HG03159 (cell line): Measurements from ENCODE around the gene CFAP52.
"Not testable (repeated sequence)": the region's sequence is repeated elsewhere in the genome, so short reads cannot be mapped to it uniquely, and the experiment has no call there.

Source experiments
- ATAC-seq: cut with Tn5 transposase; IDR thresholded peaks from one replicate; pipeline ENCODE4 v1.9.1; 2021; ENCODE audit warnings: mild to moderate bottlenecking, moderate library complexity; ENCODE audit not compliant: unreplicated experiment

The CFAP52 gene

DNA sequence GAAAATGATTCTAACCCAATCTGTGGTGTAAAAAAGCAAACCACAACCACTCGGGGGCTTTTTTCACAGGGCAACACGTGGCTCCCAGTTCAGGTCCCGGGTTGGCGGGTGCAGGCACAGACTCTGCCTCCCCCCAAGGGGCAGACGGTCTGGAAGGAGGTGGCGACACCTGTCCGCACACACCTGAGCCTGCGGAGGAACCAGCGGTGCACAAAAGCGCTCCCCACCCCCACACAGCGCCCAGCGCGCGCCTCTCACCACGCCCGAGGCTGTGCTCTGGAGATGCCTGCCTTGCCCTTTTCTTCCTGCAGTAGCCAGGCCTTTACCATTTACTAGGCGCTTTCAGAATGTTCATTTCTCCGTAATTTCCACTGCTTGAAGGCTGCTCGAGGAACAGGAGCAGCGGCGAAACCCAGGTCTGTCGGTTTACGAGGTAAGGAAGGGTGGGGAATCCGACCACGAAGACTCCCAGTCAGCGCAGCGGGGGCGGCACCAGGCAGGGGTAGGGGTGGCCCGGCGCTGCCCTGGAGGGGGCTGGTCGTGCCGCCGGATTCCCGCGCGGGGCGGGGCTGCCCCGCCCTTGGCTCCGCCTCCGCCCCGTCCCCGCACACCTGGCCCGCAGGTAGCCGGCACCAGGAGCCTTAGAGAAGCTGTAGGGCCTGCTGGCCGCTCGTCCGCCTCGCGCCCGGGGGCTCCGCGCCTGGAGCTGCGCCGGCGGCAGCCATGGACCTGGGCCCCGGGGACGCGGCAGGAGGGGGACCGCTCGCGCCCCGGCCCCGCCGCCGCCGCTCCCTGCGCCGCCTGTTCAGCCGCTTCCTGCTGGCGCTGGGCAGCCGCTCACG lies 68.7 kb downstream of the CFAP52 start, which contains the start of gene USP43:
TSS of gene USP43 (plus strand) at position 608 of the 842 bp plus-strand sequence. CDS start at position 724, 116 bp downstream.
- no peak for ATAC-seq

DNA sequence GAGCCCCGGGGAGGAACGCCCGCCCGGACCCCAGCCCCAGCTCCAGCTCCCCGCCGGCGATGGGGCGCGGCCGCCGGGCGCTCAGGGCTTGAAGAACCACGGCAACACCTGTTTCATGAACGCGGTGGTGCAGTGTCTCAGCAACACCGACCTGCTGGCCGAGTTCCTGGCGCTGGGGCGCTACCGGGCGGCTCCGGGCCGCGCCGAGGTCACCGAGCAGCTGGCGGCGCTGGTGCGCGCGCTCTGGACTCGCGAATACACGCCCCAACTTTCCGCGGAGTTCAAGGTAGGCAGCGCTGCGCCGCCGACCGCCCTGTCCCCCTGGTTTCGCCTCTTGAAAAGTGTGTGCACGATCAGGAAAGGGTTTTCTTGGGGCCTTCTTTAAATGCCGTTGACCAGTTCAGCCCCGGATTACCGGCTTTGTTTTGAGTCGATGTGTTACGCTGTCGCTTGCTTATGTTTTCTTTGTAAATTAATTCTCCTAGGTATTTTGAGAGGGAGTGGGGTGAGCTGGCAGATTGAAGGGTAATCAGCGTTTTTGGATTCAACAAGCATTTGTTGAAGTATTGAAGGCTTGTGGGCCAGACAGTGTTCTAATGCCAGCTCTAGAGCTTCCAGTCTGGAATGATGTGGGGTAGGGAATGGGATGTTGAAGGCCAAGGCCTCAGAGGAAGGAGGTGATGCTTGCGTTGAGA lies 69.6 kb downstream of the CFAP52 start:
- no peak for ATAC-seq

DNA sequence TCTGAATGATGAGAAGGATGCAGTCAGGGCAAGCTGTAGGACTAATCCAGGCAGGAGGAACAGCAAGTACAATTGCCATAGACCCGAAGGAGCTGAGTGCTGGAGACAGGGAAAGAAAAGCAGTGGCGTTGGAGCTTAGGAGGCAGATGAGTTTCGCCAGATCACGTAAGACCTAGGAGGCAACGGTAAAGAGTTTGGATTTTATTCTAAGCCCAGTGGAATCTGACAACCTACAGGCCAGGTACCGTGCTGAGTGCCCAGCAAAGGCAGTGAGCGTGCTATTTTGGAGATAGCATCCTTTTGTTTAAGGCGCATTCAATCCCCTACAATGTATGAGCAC lies 70.1 kb downstream of the CFAP52 start:
- no peak for ATAC-seq

DNA sequence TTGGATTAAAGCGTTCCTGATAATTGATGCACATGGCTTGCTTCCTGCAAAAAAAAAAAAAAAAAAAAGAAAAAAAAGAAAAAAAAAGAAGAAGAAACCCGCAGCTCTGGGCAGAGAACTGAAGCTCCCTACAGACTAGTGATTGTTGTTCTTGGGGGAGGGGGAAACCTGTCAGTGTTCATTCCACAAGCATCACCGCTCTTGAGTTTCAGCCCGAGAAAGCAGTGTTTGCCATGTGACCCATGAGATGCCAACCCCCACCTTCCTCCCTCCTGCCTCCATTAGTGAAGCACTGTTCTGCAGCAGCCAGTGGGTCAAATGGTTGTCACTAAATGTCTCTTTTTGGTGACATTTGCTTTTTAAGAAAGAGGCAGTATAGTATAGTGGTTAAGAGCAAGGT lies 70.6 kb downstream of the CFAP52 start:
- ATAC-seq = no peak

DNA sequence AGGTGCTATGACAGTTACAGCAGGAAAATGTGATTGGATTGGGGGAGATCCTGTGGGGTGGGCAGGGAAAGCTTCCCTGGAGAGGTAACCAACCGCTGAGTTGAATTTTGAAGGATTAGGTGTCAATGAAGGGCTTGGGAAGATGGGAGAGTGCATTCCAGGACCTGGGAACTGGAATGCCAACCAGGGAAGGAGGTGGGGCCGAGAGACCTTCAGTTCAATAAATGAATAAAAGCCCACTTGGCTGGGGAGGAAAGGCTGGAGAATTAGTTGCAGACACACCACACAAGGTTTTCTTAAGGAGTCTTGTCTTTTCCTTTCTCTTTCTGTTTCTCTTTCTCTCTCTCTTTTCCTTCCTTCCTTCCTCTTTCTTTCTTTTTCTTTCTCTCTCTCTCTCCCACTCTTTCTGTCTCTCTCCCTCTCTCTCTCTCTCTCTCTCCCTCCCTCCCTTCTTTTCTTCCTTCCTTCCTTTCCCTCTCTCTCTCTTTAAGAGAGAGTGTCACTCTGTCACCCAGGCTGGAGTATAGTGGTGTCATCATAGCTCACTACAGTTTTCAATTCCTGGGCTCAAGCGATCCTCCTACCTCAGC lies 72.2 kb downstream of the CFAP52 start:
- ATAC-seq = no peak

DNA sequence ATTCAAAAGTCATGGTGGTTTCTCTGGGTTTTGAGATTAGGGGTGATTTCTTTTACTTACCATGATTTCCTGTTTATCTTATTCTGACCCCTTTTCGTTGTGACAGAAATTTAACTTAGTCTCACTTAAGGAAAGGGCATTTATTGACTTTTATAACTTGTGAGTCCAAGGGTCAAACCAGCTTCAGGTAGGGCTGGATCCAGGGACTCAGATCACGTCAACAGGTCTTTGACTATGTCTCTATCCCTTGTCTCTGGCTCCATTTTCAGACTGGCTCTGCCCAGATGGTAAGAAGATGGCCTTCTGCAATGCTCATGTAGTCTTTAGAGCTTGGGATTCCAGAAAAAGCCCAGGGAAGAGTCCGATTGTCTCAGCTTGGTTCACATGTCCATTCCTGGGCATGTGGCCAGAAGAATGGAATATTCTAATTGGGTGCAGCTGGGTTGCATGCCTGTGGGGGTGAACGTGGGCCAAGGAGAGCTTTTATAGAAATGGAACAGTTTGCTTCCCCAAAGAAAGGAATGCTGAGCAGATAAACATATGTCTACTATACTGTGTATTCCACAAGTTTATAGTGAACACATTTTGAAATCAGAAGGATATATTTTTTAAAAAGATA lies 82.3 kb downstream of the CFAP52 start:
- no peak for ATAC-seq

DNA sequence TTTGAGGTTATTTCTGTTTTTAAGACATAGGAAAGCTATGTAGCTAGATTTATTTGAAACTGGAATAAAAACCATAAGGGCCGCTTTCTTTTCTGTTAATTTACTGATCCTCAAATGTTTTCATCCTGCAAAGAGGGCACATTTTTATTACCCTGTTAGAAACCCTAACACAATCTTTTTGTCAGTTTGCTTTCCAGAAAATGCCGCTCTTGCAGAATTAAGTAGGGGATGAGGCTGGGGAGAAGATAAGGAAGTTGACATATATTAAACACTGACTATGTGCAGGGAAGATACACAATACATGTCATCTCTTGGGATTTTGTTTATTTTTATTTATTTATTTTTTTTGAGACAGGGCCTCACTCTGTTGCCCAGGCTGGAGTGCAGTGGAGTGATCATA lies 84.6 kb downstream of the CFAP52 start:
- ATAC-seq = no peak

DNA sequence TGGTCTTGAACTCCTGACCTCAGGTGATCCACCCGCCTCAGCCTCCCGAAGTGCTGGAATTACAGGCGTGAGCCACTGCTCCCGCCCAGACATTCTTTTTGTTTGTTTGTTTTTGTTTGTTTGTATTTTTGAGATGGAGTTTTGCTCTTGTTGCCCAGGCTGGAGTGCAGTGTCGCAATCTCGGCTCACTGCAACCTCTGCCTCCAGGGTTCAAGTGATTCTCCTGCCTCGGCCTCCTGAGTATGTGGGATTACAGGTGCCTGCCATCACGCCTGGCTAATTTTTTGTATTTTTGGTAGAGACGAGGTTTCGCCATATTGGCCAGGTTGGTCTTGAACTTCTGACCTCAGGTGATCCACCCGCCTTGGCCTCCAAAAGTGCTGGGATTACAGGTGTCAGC lies 87.1 kb downstream of the CFAP52 start:
- not testable (repeated sequence) for ATAC-seq

DNA sequence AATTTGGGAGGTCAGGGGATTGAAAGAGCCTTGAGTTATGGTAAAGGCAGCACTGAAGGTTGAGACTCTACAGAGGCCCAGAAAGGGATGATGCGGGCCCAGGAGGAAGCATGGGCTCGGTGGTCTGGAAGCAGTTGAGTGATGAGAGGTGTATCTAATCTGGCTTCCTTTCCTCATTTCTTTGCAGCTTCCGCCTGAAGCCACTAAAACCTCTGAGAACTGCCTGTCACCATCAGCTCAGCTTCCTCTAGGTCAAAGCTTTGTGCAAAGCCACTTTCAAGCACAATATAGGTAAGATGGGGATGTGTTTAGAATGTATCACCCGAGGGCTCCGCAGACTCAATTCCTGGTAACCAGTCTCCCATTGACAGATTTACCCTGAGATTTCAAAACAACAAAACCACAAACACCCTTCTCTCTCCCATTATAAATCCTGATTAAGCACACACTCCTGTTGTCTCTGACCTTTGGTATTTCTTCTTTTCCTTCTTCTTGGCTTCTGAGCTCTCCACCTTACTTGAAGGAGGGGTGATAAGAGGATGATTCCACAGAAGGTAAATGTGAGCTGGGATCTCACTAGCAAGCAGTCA lies 90.1 kb downstream of the CFAP52 start:
- no peak for ATAC-seq

DNA sequence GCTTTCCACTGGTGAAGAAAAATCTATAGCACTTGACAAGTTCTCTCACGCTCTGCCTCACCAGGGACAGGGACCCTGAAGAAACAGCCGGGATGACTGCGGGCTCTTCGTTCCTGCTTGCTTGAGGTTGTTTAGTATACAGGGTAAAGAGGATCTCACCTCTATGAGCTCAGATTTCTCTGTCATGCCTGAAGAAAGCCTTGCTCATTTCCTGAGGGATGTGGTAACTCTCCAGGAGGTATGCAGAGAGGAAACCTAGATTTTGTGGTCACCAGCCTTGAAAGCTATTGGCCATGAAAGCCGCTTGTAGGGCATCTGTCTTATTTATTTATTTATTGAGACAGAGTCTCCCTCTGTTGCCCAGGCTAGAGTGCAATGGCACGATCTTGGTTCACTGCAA lies 92.1 kb downstream of the CFAP52 start:
- no peak for ATAC-seq

DNA sequence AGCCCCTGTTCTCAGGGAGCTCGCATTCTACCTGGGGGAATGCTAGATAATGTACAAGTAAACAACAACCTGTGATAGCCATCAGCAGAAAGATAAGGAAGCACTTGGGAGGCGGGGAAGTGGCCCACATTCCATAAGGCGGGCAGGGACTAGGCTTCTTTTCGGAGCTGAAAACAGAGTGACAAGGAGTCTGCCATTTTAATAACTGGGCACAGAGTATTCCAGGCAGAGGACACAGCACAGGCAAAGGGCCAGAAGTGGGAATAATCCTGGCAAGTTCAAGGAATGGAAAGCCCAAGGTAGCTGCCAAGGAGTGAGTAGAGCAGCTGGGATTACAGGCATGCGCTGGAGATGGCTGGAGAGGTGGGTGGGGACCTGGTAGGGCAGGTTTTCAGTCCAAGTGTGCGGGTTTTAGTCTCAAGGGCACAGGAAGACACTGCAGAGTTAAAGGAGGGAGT lies 93.1 kb downstream of the CFAP52 start:
- ATAC-seq = no peak

DNA sequence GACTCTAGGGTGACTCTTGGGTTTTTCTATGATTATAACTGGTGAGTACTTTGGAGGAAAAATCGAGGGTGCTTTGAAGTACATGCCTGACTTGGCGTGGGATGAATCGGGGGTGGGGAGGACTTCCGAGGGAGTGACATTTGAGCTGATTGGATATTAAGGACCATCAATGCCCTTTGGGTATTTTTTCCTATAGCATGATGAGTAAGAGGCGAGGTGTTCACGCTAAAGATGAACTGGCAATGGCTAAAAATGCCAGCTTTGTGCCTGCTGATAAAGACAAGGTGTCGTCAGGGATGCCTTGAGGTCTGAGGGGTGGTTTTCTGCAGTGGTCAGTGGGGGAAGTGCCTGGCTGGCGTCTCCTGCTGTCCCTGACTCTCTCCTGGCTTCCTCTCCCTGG lies 94.2 kb downstream of the CFAP52 start:
- no peak for ATAC-seq

DNA sequence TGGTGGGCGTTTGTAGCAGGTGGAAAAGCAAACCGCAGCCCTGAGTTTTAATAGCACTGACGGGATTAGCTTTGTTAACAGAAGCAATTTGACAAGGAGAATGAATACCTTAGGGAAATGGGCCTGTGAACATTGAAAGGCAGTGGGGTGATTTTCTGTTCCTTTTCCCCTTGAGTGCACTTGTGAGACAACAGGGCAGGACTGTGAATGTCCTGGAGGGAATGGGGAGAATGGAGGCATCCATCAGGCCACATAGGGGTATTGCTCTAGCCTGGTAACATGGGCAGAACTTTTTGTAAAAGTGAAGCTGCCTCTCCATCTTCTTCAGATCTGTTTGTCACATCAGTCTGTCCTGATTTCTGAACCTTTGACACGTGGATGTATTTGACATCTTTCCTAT lies 95.1 kb downstream of the CFAP52 start:
- ATAC-seq = no peak

DNA sequence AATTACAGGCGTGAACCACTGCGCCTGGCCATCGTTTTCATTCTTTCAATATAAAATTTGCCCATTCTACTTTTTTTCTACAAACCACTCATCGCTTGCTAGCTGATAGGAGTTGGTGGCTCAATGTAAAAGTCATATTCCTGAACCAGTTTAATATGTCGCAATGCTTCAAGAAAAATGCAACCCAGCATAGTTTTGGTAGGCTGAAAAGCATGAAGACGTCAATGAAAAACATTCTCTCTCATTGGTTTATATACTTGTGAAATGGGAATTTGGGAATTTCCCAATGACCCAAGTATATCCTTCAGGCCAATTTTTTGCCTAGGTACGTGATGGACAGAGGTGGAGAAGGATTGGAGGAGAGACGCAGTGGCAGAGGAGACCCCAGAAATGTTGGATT lies 95.8 kb downstream of the CFAP52 start:
- ATAC-seq = no peak

DNA sequence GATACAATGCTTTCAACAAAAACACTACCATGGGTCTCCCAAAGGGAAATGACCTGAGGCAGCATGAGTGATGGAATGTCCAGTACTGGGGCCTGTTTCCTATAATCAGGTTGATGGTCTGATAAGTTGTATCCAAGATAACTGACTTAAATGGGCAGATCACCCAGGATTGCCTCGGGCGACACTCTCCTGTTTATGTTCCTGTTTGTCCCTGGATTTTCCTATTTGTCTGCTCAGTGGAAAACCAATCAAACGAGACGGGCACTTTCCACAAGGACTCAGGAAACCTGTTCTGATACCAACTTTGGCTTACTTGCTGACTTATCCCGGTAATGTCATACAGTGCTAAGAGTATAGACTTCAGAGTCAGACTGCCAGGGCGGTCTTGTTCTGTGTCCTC lies 96.2 kb downstream of the CFAP52 start:
- ATAC-seq = no peak

DNA sequence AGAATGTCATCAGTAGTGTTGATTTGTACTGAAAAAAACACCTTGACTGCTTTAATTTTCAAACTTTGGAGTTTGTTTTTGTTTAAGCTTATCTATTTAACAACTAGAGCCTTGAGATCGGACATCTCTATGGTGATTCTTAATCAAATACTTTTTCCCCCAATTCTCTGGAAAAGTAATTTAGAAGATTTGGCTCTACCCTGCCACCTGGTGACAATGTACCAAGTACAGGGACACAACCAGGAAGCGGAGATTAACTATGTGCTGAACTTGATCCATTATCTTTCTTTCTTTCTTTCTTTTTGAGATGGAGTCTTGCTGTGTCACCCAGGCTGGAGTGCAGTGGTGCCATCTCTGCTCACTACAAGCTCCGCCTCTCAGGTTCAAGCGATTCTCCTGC lies 99.6 kb downstream of the CFAP52 start:
- no peak for ATAC-seq

DNA sequence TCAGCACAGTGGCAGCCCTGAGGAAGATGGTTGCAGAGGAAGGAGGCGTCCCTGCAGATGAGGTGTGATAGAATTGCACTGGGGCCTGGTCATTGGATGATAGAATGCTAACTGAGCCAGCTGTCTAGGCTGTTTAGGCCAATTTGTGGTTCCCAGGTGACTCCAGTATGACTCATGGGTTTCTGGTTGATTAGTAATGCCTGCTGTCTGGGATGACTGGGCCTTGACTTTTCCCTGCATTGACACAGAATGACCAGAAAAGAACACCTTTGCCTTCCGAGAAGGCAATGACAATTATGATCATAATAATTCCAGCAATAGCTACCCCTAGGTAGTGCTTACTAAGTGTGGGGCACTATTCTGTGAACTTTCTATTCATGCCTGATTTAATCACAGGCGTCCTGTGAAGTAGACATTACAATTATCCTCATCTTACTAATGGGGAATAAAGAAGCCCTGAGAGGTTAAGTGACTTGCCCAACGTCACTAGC lies 100.4 kb downstream of the CFAP52 start:
- no peak for ATAC-seq

DNA sequence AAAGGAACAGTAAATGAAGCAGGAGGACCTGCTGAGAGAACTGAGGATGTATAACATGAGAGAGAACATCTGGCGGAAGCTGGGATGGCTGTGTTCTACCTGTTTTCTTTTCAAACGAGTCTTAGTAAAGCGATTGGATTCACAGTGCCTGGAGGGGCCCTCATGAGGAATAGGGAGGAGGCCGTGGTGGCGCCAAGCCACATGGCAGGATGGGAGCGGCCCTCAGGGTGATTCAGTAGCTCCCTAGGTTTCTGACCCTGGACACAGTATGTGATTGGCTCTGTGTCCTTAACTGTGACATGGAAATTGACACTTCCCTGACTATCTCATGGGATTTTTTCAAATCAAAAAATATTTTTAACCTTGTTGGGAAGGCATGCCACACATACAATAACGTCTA lies 101.0 kb downstream of the CFAP52 start:
- ATAC-seq = no peak

DNA sequence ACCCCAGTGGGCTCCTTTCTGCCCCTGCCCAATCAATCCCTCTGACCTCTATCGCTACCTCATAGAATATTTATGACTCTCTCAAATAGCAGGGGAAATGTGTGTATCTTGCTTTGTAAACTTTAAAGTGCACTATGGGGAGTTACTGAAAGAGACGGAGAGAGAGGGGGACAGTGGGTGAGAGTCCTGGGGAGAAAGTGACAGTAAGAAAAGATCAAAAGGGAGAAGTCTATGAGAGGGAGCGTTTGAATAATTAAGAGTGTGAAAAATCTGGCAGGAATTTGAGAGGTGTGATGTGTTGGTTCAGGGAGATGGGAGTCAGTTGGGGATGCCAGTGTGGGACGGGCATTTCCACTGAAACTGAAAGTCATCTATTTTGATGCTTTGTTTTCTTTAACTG lies 101.5 kb downstream of the CFAP52 start:
- no peak for ATAC-seq

DNA sequence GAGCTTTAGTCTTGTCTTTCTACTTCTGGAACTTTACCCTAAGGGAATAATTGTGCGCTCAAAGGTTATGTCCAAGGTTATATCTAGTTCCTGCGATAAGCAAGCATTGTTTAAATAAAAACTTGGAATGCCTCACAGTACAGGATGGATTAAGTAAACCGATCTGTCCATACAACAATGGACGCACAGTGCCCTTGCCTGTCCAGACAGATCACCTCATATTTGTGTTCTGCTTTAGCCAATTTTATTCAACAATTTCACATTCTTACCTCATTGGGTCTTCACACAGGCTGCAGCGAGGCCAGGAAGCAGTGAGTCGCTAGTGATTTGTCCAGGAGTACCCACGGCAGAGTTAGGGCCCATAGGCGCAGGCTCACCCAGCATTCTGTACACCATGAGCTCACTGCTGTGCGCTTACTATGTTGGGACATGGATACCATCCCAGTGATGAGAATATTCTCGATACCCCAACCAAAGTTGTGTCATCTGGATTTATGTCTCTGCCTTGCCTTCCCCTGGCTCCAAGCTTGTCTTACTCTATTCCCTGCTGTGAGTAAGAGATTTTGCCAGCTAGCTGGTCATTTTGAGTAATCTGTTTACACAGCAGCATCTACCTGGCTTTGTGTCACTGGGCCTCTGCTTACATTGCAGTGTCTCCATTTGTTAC lies 108.6 kb downstream of the CFAP52 start:
- ATAC-seq = no peak
